ENCODE data around the gene BCAN. TPM values are rescaled to one million over a fixed set of nuclear protein-coding genes. Genes with fewer than 3 reads are reported as not detected.

BCAN gene
- total RNA-seq, 1 experiment from 2014 or later = 0.37 TPM

- DNase-seq (ENCODE audit: unreplicated experiment) = no peak
- Mint-ChIP-seq H3K4me3 (ENCODE audit: unreplicated experiment) (no peak overlapping the region), H3K36me3 (ENCODE audit: insufficient read depth, unreplicated experiment) (peaks cover 6% of the 10 kb centered on the region), H3K4me1 (ENCODE audit: insufficient read depth, unreplicated experiment) (peaks cover 8% of the 10 kb centered on the region), H3K27ac (ENCODE audit: low read depth, unreplicated experiment) (no peak overlapping the region), H3K9me3 (ENCODE audit: unreplicated experiment) (no peaks in the 10 kb centered on the region), H3K27me3 (ENCODE audit: insufficient read depth, unreplicated experiment) (peaks cover 14% of the 10 kb centered on the region)
- POLR2A ChIA-PET = interaction anchor here (0.7 kb wide), 1 partner anchor 11 kb away, joined by 3 read pairs; no protein-coding TSS in a partner anchor
- intact Hi-C loops (cut with micrococcal nuclease) = no loop called here
- CTCF ChIA-PET = interaction anchor here (0.7 to 47.2 kb wide), 5 partner anchors 4 to 322 kb away, joined by 3 to 2415 read pairs (median 4); partner anchors contain the start of genes CRABP2, ISG20L2, METTL25B and NES
- TF ChIP-seq, protein P1, sequence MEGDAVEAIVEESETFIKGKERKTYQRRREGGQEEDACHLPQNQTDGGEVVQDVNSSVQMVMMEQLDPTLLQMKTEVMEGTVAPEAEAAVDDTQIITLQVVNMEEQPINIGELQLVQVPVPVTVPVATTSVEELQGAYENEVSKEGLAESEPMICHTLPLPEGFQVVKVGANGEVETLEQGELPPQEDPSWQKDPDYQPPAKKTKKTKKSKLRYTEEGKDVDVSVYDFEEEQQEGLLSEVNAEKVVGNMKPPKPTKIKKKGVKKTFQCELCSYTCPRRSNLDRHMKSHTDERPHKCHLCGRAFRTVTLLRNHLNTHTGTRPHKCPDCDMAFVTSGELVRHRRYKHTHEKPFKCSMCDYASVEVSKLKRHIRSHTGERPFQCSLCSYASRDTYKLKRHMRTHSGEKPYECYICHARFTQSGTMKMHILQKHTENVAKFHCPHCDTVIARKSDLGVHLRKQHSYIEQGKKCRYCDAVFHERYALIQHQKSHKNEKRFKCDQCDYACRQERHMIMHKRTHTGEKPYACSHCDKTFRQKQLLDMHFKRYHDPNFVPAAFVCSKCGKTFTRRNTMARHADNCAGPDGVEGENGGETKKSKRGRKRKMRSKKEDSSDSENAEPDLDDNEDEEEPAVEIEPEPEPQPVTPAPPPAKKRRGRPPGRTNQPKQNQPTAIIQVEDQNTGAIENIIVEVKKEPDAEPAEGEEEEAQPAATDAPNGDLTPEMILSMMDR (IDR thresholded peaks at IDR 0.05; ENCODE audit: unreplicated experiment) = no peak
- no TSS peak for BruUV-seq (replicated peaks)
Observed at GRCh38 chr1:156698995-156699394, 57.1 kb downstream of the BCAN start.

DNA sequence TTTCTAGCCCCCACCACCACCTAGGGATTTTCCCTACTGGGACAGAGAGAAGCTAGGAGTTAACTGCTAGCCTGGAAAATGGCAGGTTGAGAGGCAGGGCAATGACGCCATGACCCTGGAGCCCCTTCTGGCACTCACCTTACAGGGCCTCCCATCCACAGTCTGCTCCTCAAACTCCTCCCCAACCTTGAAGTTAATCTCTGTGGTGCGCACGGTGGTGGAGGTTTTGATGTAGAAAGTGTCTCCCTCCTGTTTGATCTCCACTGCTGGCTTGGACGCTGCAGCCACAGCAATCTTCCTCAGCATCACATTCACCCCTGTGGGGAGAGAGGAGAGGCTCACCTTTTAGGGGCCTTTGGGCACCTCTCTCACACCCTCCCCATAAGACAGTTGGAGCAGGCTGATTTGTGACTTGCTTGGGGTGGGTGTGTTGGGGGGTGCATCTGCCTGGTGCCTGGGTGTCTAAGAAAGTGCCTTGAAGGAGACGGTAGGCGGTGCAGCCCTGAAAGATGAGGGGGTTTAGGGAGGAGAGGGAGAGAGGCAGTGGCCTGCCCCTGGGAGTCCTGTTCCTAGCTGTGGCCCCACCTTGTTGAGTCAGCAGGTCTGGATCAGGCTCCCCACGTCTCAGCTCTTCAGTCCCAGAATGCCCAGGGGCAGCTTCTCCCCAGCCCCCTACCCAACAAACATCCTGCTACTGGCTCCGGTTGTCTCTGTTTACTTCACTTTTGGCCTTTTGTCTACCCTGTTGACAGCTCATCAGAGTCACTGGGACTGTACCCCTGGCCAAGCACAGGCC lies 59.0 kb downstream of the BCAN start:
- no TSS peak for BruUV-seq (replicated peaks)
- Mint-ChIP-seq H3K27me3 (ENCODE audit: insufficient read depth, unreplicated experiment) (peaks cover 14% of the 10 kb centered on the region), H3K4me1 (ENCODE audit: insufficient read depth, unreplicated experiment) (peaks cover 16% of the 10 kb centered on the region), H3K9me3 (ENCODE audit: unreplicated experiment) (no peaks in the 10 kb centered on the region), H3K4me3 (ENCODE audit: unreplicated experiment) (no peak overlapping the region), H3K36me3 (ENCODE audit: insufficient read depth, unreplicated experiment) (peaks cover 6% of the 10 kb centered on the region), H3K27ac (ENCODE audit: low read depth, unreplicated experiment) (no peak overlapping the region)
- DNase-seq (ENCODE audit: unreplicated experiment) = no peak
- ChIA-PET CTCF (interaction anchor here (0.6 to 47.2 kb wide), 8 partner anchors 6 to 391 kb away, joined by 3 to 2415 read pairs (median 3); partner anchors contain the start of genes CRABP2, ISG20L2, METTL25B and NES), POLR2A (interaction anchor here (1.4 to 1.5 kb wide), 2 partner anchors 9 to 12 kb away, joined by 3 to 7 read pairs; no protein-coding TSS in a partner anchor)
- TF ChIP-seq, protein P1 (IDR thresholded peaks at IDR 0.05; ENCODE audit: unreplicated experiment) = no peak
- intact Hi-C loops (cut with micrococcal nuclease) = no loop called here

DNA sequence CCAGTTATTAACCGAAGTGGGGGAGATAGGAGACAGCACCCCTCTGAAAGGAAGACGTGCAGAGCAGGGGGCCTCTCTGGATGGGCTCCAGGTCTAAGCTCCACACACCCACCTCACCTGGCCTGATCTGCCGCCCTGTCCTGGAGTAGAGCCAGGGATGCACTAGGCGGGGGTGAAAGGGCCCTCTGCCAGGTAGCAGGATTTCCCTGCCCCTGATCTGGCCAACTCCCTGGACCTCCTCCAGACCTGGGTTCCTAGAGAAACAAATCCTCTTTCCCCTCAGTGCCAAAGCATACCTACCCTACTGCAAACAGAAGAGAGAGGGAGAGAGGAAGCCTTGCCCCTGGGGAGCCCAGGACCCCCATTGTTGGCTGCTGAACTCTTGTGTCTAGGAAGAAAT lies 61.4 kb downstream of the BCAN start:
- CTCF ChIA-PET = interaction anchor here (0.6 to 47.2 kb wide), 5 partner anchors 8 to 85 kb away, joined by 3 to 2415 read pairs (median 5); partner anchors contain the start of genes CRABP2, ISG20L2, METTL25B and NES
- POLR2A ChIA-PET = interaction anchor here (0.7 to 1.9 kb wide), 2 partner anchors 14 to 42 kb away, joined by 3 to 5 read pairs; no protein-coding TSS in a partner anchor
- Mint-ChIP-seq H3K4me1 (ENCODE audit: insufficient read depth, unreplicated experiment) (peaks cover 20% of the 10 kb centered on the region), H3K36me3 (ENCODE audit: insufficient read depth, unreplicated experiment) (peaks cover 6% of the 10 kb centered on the region), H3K27me3 (ENCODE audit: insufficient read depth, unreplicated experiment) (no peaks in the 10 kb centered on the region), H3K4me3 (ENCODE audit: unreplicated experiment) (no peak overlapping the region), H3K27ac (ENCODE audit: low read depth, unreplicated experiment) (no peak overlapping the region), H3K9me3 (ENCODE audit: unreplicated experiment) (no peaks in the 10 kb centered on the region)
- BruUV-seq (replicated peaks) = no TSS peak
- peak; percentile 66 for DNase-seq (ENCODE audit: unreplicated experiment)
- TF ChIP-seq, protein P1 (IDR thresholded peaks at IDR 0.05; ENCODE audit: unreplicated experiment) = no peak
- intact Hi-C loops (cut with micrococcal nuclease) = no loop called here

GRCh38 chr1:156703741-156704140 lies 61.8 kb downstream of the BCAN start:
- no peak overlapping the region for H3K4me3 Mint-ChIP-seq (ENCODE audit: unreplicated experiment)
- TF ChIP-seq, protein P1 (IDR thresholded peaks at IDR 0.05; ENCODE audit: unreplicated experiment) = no peak
- ChIA-PET POLR2A (interaction anchor here (0.7 to 1.9 kb wide), 2 partner anchors 14 to 42 kb away, joined by 3 to 5 read pairs; no protein-coding TSS in a partner anchor), CTCF (interaction anchor here (0.9 to 47.2 kb wide), 4 partner anchors 8 to 77 kb away, joined by 5 to 2415 read pairs (median 1210); partner anchors contain the start of genes CRABP2, ISG20L2, METTL25B and NES)
- DNase-seq (ENCODE audit: unreplicated experiment) = no peak
- H3K4me1 Mint-ChIP-seq (ENCODE audit: insufficient read depth, unreplicated experiment) = peaks cover 25% of the 10 kb centered on the region
- H3K36me3 Mint-ChIP-seq (ENCODE audit: insufficient read depth, unreplicated experiment) = peaks cover 6% of the 10 kb centered on the region
- intact Hi-C loops (cut with micrococcal nuclease) = no loop called here
- H3K9me3 Mint-ChIP-seq (ENCODE audit: unreplicated experiment) = no peaks in the 10 kb centered on the region
- no peak overlapping the region for H3K27ac Mint-ChIP-seq (ENCODE audit: low read depth, unreplicated experiment)
- H3K27me3 Mint-ChIP-seq (ENCODE audit: insufficient read depth, unreplicated experiment) = no peaks in the 10 kb centered on the region
- no TSS peak for BruUV-seq (replicated peaks)
